Fibroblast of peridontal ligament (primary cell): ENCODE data around the gene CTBP2.

Experiments
- DNase-seq: peaks from one replicate; pipeline ENCODE4 v3.0.0-alpha.2; 2010; ENCODE audit errors: extremely low read depth

Gene CTBP2

DNA sequence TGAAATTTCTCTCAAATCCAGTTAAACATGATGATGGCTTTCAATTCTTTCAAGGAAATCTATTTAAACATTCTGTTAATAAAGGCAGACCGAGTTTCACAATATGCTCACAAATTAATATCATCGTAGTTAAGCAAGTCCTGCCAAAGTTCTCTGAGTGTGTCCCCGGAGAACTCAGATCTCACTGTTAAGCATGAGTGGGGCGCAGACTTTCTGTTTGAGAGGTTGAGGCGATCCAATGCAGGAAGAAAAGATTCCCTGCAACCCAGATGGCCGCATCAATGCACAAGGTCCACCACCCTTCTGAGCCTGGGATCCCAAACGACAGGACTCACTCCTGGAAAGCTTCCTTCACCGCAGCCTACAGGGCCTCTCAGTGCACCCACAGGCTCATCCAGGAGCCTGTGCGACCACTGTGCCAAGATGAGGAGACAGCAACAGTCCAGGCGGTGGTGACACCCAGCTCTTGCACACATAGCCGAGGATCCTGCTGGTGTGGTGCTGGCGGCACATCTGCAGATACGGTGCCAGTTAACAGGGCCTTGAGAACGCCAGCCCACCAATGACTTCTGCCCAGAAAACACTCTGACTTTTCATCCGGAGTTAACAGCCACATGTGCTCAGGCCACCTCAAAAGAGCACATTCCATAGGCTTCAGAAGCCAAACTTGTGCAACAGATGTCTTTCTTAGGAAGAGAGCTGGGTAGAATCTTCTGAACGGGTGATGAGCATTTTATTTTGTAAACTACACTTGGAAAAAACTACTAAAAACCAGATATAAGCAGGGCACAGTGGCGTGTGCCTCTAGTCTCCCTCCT lies 116.3 kb downstream of the CTBP2 start:
- no peak for DNase-seq

DNA sequence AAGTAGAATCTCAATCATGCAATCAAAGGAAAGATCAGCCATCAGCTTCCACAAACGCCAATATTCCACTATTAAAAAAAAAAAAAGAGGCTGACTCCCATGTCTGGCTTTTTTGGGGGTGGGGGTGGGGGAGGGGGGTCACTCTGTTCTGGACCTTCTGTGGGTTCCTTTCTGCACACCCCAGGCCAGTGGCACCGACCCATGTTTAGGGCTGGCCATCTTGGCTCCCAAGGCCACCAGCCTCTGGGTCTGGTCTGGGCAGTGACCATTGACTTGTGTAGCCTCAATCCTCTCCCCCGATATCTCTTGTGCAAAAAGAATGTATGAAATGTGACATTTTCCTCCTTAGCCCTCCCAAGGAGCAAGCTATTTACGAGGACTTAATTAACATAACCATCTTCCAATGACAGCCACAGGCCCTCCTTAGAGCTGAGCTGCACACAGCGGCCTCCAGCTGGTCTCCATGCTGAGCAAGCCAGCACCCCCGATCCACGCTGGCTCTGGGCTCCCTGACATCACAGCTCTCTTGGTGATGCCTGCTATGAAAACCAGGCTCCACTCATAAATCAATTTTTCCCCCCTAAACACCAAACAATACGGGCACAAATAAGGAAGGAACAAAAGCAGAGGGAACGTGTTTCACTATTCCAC lies 118.4 kb downstream of the CTBP2 start:
- no peak for DNase-seq

GRCh38 chr10:125039354-125039769 lies 121.0 kb downstream of the CTBP2 start:
- no peak for DNase-seq

- no peak for DNase-seq
These were observed 121.7 kb downstream of the CTBP2 start for GRCh38 chr10:125038637-125039036.

DNA sequence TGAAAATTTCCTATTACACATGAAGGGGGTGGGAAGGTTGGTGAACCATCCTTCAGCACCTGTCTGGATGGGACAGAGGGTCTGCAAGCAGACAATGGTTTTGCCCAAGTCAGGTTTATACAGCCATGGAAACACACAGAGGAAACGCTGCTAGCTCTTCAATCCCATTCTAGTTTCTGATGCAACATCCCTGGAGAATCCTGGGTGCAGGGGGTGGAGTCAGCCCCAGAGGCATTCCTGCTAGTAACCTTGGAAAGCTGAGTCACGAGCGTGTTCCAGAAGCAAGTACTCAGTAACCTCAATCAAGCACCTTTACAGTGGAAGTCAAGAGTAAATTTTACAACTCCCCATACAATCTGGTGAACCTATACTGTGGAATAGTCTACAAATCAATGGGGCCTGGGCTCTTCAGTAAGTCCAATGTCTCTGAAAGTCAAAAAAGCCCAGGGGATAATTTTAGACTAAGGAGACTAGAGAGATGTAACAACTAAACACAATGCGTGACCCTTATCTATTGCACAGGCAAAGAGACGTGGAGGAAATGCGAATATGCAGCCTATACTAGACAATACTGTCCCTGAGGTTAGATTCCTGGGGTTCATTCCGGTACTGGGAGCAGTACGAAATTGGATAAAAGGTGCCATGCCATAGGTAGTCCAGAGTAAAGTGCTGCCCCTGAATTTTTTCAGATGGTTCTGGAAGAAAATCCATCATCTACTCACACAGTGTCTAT lies 123.1 kb downstream of the CTBP2 start:
- no peak for DNase-seq

GRCh38 chr10:125035588-125036295 lies 124.6 kb downstream of the CTBP2 start:
- no peak for DNase-seq

GRCh38 chr10:125035136-125035535 lies 125.2 kb downstream of the CTBP2 start:
- DNase-seq = peak; percentile 94

GRCh38 chr10:125034675-125035074 lies 125.7 kb downstream of the CTBP2 start:
- DNase-seq = peak; percentile 48

GRCh38 chr10:125033146-125033924 lies 127.0 kb downstream of the CTBP2 start:
- DNase-seq = no peak

GRCh38 chr10:125032474-125033020 lies 127.8 kb downstream of the CTBP2 start:
- DNase-seq = no peak

DNA sequence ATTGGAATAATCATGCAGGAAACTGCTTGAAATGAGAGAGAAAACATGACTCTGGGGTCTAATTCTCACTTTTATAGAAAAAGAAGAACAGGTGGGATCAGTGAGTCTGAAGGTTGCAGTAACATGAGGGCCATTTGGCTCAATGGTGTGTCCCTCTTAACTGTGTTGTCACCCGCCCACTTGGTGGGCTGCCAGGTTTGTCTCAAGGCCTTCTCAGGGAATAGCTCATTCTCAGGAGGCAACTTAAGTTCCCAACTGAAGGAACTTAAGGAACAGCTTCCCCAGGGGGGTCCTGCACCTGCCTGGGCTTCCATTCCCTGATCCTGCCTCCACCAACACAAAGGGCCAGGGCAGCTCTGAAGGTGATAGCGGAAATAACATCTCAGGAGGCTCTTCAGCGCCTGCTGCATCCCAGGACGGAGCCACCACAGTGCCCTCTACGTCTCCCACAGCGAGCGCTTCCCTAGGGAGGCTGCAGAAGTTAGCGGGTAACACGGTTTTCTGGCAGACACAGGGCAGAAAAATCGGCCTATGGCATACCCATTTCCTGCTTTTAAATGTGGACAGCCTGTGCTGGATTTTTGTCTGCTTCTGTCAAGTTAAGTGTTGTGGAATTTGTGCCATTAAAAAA lies 129.7 kb downstream of the CTBP2 start:
- DNase-seq = no peak

DNA sequence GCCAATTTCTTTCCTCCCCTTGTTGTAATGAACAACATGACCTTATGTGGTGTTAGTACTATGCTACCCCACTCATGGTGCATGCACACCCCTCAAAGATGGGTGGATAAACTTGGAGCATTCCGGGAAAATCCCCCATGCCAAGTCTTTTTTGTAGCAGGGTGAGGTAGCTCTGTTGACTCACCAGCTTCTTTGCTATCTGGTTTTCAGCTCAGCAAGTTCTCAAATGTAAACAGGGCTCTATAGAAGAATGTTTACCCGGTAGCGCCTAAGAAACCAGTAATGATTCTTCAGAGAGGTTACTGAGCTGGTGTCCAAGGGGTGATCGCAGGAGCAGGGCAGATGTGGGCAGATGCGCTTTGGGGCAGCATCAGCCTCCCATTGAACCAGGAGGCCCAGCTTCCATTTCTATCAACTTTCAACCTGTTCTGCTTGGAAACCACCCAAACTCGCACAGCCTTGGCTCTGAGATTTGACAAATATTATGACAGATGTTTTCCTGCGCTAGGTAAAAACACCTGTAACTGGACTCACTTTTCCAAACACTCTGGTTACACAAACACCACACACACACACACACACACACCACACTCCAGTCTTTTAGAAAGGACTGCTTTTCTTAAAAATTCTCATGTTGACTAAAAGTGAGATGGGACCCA lies 130.7 kb downstream of the CTBP2 start:
- DNase-seq = peak; percentile 51

DNA sequence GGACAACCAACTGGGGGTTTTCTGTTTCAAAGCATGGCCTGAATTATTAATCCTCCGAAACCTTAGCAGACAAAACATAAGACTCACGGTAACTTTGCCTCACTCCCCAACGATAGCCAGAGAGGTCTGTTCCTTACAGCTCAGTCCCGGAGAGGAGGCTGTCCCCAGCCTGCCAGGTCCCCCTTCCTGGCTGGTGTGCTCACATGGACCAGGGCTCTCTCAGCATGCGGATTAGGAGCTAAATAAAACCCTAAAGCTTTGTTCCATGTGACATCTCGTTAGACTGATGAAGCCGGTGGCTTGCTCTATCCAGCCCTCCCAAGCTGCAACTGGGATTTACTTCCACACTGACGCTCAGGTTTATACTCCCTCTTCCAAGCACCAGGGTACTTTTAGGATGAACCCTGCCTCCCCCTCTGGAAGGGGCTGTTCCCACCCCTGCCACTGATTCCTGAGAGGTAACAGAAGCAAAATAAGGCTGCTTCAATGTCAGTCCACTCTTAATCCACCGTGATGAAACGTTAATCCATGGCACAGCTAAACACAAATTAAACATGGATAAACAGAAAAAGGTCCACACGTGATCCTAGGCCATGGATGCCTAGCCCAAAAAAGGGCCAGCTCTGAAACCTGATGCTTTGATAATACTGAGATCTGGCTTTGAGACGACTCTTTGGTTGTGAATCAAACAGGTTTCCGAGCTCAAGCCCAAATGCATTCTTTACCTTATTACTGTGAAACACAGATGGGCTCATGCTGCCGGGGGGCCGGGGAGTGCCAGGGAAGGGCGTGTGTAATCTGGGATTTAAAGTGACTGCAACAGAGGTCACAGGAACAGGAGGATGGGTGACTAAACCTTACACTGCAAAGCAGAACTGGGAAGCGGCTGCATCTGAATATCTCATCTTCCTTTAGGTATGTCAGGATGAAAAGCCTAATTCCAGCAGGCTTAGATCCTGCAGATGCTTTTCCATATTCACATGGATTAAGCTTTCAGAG lies 132.2 kb downstream of the CTBP2 start:
- no peak for DNase-seq

GRCh38 chr10:125026974-125027735 lies 133.2 kb downstream of the CTBP2 start:
- no peak for DNase-seq

DNA sequence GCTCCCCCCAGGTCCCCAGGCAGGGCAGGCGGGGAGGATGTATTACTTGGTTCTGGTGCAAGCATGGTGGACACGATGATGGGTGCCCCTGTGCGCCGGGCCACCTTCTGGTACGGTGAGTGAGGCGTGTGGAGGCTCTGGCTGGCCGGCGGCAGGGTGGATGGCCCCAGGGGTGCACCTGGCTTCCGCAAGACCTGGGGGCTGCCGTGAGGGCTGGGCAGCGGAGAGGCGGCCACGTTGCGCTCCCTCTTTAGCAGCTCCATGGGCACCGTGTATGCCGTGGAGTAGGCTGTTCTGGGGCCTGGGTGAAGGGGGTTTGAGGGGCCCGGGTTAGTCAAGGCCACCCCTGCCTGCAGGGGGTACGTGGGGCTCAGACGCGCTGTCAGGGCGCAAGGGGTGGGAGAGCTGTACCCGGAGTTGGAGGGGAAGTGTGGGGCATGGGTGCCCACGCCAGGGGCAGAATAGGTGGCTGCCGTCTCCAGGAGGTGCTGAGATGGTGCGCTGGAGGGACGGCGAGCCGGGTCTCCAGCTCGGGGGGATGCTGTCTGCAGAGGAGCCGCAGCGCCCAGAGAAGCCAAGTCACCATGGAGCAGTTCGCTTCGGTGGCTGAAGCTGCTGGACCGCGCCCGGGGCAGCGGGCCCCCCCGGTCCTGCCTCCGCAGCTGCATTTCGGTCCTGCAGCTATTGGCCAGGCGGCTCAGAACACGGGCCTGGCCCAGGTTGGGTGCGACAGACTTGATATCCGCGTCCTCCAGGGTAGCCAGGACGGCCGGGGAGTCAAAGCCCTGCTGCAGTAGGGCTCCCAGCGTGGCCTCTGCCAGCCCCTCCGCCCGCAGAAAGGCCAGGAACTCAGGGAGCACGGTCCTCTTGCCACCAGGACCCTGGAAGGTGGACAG lies 134.1 kb downstream of the CTBP2 start:
- DNase-seq = no peak

- peak; percentile 70 for DNase-seq
These were observed 135.0 kb downstream of the CTBP2 start for GRCh38 chr10:125025341-125025740.
